GM21447 (cell line): ENCODE data around the gene FBXW8.

ENCODE experiments used
- ATAC-seq: cut with Tn5 transposase; IDR thresholded peaks from one replicate; pipeline ENCODE4 v1.9.1; 2021; ENCODE audit not compliant: unreplicated experiment

FBXW8 gene

DNA sequence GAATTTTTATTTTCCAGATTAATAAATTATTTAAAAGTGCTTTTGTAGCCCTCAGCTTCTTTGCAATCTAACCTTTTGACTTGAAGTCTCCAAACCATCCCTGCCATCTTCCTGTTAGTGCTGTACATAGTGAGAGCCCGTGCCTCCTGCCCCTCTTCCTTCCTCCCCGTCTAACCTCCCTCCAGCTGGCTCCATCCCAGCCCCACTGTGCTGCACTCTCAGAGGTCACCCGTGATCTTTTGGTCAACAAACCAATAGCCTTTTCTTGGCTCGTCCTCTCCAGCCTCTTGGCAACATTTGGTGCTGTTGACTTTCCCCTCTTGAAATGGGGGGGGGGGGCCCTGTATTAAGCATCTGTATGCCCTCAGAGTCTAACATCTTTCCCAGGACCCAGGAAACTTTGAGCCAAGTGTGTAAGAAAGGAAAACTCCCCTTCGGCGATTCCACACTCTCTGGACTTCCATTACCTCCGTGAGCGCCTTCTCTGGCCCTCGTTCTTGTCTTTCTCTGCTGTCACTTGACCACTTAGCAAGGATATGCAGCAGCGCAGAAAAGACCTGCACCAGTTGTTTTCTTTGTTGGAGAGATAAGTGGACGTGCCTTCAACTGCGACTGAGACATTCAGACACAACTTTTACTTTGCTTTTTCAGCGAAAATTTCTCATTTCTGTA, 44.1 kb downstream of the FBXW8 start:
- ATAC-seq: no peak

DNA sequence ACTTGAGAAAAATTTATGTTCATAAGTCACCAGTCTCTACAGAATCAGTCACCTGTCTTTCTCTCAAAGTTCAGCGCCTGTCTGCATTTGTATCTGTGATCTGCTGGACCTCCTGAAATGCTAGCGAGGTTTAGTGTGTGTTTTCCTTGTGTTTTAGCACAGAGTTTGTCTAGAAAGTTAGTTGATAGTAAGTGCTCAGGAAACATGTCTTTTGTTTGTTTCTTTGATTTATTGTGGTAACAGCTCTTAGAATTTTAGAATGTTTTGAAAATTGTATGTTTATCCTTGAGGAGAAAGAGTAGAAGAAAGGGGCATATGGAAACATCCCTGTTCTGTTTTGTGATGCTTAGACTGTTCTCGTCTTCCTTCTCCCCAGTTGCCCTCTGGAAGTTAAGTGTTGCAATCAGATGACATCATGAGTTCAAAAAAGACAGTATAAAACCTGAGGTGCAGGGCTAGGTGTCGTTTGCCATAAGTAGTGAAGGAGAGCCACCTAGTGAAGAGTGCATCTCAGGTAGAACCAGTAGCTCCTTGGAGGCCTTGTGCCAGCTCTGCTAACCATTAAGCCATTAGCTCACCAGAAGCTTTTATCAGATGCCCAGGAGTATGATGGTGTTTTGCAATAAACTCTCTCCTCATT, 44.8 kb downstream of the FBXW8 start:
- no peak for ATAC-seq

DNA sequence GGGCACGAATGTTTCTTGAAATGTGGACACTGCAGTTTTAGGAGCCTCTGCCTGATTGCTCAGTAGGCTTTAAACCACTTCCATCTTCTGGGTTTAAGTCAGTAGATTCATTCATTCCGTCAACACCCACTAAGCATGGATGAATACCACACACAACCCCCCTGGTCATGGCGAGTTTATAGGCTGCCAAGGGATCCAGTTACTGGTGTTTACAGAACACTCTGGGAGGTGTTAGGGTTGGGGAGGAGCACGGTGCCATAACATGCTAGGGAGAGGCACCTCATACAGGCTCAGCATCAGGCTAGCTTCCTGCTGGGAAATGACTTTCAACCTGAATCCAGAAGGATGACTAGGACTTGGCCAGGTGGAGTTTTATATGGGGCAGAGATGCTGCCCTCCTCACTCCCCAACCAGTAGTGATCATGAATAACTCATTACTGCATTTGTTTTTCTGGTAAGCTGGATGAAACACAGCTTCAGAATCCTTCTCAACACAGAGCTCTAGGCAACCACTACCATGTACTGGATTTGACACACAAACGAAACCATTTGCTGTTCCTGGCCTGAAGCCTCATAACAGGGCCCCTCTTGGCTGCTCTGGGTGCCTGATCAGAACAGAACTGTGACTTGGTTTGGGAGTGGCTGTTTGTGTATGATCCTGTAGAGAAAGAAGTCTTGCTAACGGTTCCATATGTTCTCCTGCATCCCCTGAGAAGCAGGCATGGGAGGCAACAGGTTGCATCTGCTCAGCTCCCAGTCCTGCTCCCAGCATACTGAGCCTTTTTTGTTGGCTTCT, 47.9 kb downstream of the FBXW8 start:
- ATAC-seq: no peak

DNA sequence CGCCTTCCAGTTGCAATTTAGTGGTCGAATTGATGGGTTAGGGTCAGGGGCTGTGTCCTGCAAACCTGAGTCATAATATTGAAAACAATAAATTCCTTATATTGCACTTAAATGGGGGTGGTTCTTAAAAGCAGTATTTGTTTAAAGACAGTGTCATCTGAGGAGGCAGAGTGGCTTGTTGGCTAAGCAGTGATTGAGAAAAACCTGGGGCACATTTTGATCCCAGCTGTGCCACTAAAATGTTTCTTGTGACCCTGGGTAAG, 48.4 kb downstream of the FBXW8 start:
- ATAC-seq: no peak

- ATAC-seq: peak; percentile 97
Observed at GRCh38 chr12:116959845-116960514, 49.2 kb downstream of the FBXW8 start.

GRCh38 chr12:116962197-116962596, 51.4 kb downstream of the FBXW8 start:
- ATAC-seq: no peak

- ATAC-seq: no peak
Observed at GRCh38 chr12:116962783-116963356, 52.1 kb downstream of the FBXW8 start.

DNA sequence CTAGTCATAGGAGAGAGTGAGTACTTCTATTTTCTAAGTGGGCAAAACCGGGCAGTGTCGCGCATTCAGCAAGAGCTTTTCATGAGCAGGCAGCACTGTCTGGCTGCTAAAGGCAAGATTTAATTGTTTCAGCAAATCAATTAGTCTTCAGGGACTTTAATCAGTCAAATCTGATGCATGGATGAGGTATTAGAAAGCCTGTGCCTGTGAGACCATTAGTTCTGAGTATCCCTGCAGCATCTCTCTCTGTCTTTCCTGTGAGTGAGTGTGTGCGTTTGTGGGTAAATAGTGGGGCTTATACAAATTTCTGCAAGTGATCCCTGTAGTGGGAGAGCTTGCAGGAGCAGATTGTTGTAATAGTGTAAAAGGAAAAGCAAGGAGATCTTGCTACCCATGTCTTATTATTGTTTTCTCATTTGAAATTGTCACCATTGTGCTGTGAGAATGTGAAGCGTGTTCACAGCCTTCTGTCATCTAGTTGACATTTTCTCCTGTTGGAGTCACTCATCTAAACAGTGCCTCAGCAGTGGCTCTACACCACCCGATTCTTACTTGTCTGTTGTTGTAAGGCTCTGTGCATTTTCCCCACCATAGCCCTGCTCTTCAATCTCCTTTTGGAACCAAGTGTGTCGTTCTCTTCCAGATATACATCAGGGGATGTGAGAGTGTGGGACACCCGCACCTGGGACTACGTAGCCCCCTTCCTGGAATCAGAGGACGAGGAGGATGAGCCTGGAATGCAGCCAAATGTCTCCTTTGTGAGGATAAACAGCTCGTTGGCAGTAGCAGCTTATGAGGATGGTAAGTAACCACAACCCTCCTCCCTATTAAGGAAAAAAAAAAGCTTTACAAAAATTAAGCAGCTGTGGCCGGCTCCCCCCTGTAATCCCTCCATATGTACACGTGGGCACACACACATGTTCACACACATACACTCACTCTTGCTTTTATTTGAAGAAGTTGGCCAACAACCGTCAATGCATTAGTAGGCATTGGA, 53.6 kb downstream of the FBXW8 start:
- no peak for ATAC-seq

DNA sequence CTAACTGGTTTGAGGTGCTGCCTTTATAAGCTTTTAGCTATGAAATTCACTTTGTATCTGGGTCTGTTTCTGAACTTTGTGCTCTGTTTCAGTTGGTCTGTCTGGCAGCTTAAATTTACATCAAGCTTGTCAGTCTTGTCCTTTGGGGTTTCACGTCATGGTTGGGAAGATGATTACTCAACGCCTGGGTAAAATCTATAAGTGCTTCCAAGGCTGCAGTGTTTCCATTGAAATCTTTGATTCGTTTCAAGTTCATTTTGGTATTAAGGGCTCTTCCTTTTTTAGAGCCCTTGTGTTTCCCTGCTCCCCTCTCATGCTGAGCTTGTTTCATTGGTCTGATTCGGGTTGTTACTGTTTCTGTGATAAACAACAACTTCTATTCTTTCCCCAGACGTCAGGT, 58.2 kb downstream of the FBXW8 start:
- no peak for ATAC-seq

GRCh38 chr12:116969615-116970585, 59.1 kb downstream of the FBXW8 start:
- ATAC-seq: no peak

DNA sequence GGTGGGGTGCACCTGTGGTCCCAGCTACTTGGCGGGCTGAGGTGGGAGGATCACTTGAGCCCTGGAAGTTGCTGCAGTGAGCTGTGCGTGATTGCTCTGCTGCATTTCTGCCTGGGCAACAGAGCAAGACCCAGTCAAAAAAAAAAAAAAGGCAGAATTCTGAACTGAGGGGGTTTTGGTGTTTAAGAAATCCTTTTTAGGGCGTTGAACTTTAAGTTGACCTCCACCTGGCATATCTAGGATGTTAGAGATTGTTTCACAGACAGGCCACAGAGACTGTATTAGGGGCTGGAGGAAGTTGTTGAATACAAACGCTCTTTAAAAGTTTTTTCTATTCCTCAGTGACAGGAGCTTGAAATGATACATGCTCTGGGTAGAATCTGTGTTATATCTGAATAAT, 60.5 kb downstream of the FBXW8 start:
- no peak for ATAC-seq

DNA sequence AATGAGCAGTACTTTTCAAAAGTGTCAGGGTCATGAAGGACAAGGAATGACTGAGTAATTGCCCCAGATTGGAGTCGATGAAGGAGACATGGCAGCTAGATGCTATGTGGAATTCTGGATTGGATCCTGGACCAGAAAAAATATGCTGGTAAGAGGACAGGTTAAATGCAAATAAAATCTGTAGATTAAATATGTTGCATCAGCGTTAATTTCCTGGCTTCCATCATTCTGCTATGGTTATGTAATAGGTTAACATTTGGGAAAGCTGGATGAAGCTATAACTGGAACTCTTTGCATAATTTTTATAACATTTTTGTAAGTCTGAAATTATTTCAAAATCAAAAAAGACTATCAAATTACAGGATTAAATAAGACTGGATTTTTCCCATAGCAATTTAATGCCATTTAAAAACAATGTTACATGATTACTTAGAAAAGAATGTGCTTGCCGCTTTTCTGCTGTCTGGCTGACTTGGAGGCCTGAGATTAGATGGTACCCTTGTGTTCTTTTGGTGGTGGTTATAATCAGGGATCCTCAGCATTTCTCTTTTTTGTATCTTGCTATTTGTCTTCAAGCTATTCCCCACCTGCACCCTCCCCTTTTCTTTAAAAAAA, 65.1 kb downstream of the FBXW8 start:
- ATAC-seq: no peak

GRCh38 chr12:116977465-116978380, 67.0 kb downstream of the FBXW8 start:
- no peak for ATAC-seq

GRCh38 chr12:116978791-116979508, 68.2 kb downstream of the FBXW8 start:
- ATAC-seq: no peak

- no peak for ATAC-seq
Observed at GRCh38 chr12:116980083-116980482, 69.3 kb downstream of the FBXW8 start.

DNA sequence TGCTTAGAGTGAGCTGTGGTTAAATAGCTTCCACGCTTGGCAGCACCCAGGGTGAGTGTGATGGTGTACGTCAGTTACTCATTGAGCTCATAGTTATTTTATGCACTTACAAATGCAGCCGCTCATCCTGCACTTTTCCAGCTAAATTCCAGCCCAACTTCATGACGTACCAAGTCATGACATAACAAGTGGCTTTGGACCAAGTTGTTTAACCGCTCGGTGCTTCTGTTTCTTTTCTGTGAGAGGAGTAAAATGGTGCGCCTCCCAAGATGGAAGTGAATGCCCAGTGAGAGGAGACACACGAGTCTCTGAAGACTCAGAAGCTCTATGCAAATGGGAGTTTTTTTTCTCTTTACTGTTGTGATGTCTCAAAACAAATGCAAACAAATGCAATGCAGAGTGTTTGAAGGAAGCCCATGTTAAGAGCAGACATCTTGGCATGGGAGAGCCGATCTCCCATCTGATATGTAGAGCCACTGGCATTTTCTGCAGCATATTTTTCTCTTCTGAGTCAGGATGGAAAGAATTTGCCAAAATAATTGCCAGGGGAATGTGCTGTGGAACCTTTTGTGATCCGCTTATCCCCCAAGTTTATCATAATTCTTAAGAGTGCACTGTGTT, 72.2 kb downstream of the FBXW8 start:
- ATAC-seq: no peak

DNA sequence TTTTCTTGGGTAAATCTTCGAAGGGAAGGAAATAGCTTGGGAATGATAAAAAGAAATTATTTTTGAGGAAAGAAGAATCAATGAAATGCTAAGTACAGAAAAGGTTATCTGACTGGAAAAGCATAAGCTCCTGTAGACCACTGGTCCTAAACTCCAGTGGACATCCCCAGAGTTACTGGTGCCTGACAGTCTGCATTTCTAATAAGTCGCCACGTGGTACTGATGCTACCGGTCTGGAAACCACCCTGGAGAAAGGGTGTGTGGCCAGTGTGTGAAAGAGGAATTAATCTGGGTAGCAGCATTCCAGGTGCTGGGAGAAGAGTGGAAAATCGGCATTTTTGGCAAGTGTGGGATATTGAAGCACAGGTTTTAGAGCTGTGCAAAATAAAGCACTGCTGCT, 73.3 kb downstream of the FBXW8 start:
- ATAC-seq: no peak
